GM21529 (cell line): Measurements from ENCODE around the gene RPN1.
A peak's percentile ranks its signal among the peaks of the same experiment; 100 is the strongest.

Experiments used
- ATAC-seq: cut with Tn5 transposase; IDR thresholded peaks from one replicate; pipeline ENCODE4 v1.9.1; 2021; ENCODE audit not compliant: unreplicated experiment

The RPN1 gene

DNA sequence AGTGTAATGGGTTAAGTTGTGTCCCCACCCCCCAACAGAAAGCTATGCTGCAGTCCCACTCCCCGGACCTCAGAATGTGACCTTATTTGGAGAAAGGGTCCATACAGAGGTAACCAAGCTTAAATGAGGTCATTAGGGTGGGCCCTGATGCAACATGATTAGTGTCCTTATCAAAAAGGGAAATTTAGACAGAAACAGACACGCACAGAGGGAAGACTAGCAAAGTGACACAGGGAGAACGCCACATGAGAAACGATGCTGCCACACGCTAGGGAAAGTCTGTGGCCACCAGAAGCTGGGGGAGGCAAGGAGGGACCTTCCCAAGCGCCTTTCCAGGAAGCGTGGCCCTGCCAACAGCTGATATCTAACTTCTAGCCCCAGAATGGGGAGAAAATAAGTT lies 65.4 kb downstream of the RPN1 start:
- no peak for ATAC-seq

DNA sequence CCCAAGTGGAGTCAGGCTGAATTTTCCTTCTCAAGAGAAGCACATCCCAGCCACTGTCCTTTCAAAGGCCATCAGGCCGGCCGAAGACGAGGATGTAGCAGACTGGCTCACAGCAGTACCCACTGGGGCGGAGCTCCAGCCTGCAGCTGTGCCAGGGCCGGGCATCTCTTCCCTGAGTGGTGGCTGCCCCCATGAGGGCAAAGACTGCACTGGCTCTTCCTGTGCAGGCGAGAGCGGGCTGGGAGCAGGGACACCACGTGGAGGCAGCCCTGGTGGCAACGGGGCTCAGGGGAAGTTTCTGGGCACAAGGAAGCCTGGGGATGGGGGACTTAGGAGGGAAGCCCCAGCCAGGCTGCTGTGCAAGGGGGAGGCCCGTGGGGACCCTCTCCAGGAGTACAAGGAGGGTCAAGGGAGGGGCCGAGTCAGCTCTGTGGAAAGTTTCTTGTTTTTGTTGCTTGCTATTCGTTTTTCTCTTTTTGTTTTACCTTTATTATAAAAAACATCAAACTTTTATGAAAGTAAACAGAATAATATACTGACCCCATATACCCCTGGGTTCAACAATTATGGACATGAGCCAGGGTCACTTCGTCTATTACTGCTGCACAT lies 66.1 kb downstream of the RPN1 start:
- ATAC-seq = peak; percentile 55

DNA sequence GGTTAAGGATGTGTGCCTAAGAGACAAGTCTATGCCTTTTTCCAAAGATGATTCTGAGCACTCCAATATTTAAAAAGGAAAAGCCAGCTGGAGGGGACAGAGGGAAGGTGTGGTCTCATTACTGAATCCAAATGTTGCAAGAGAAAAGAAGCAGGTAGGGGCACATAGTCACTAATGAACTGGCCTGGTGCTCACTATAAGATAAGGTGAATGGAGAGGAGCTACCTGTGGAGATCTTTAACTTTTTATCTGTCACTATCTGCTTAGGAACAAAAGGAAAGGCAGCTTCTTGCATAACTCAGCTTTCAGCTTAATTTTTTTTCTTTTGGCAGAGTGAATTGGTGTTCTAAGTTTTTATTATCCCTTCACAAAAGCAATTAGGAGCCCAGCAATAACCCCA lies 69.1 kb downstream of the RPN1 start:
- no peak for ATAC-seq

DNA sequence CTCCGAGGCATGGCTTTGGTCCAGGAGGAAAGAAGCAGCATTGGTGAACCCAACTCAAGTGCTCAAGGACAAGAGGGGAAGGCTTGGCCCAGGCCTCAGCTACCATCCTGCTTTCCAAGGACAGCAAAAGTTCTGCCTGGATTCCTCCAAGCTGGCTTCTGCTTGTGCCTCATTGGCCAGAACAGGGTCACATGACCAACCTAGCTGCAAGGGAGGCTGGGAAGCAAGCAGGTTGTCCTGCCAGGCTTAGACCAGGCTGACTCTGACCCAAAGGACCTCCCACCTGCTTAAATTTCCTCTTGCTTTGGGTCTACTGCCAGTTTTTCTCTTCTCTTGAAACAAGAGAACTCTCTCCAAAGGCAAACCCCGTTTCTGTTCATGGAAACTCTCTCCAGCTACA lies 70.7 kb downstream of the RPN1 start:
- no peak for ATAC-seq

DNA sequence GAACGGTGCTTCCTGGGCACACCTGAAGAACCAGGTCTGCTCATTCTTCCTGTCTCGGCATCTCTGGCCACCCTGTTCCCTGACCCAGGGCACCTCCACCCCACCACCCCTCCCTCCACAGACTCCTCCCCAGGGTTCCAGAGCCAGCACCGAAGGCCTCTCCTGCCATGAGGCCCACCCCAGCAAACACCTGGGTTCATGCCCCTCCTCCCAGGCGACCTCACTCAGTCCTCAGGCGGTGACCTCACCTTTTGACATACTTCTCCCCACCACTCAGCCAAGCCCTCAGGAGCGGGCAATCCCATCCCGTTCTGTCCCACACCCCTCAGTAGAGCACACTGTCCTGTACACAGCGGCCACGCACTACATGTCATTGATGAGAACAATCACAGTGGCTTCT lies 72.3 kb downstream of the RPN1 start:
- ATAC-seq = no peak

DNA sequence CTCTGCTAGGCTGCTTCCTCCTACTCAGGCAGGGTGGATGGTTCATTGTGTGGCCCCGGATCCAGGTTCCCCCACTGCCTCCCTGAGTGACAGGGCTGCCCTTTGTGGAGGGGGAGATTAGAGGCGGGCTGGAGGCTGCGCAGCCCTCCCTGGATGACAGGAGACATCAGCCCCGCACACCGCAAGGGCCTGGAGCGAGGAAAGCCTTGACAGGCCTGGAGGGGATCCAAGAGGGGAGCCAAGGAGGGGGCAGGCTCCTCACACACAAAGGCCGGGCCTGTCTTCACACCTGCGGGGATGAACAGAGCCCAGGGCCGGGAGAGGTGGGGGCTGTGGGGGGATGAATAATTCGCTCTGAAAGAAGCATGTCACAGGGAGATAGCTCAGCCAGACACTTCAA lies 72.9 kb downstream of the RPN1 start:
- no peak for ATAC-seq

DNA sequence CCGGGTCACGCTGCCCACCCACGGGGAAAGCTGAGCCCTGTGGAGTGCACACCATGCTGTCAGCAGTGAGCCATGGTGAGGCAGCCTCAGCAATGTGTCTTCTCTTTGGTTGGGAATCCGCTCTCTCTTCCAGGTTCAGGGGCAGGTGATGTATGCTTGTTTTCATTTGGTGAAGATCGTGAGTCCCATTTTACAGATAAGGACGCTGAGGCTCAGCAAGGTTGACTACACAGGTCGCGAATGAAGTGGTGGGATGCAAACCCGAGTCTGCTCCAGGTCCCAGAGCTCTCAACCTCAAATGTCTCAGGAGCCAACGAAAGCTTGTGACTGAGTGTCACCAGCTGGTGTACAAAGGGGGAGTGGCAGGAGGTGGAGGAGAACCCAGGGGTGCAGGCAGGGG lies 74.3 kb downstream of the RPN1 start:
- ATAC-seq = no peak

DNA sequence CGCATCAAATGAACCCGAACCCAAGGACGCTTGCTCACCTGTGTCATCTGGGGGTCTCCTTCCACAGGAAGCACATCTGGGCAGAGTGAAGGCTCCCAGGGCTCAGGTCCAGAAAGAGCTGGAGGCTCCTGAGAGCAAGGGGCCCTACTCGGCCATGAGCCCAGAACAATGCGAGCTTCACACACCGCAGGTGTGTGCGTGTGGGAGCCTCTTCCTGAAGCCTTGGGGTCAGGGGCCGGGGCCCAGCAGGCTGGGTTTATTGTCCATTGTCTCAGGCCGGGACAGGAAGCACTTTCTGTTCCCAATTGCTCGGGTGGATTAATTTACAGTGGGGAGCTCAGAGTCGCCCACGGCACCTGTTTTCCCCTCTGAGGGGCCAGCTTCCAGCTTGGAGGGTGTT lies 74.8 kb downstream of the RPN1 start:
- no peak for ATAC-seq

DNA sequence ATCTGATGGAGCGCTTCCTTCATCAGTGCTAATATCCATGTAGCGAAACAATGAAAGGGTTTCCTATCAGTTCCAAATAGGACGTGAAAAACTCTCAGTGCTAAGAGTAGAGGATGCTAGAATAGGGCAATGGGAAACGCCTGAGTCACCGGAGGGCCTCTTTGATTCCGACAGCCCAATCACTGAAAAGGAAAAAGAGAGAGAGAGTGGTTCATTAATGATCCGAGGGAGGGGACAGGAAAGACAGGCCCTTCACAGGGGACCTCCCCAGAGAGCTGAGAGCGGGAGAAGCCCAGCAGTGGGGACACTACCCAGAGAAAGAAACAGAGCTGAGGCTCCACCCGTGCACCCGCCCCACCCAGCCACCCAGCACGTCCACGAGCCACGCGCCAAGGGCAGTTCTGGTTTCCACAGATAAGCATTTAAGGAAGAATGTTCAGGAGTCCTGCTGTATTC lies 76.9 kb downstream of the RPN1 start:
- ATAC-seq = no peak

DNA sequence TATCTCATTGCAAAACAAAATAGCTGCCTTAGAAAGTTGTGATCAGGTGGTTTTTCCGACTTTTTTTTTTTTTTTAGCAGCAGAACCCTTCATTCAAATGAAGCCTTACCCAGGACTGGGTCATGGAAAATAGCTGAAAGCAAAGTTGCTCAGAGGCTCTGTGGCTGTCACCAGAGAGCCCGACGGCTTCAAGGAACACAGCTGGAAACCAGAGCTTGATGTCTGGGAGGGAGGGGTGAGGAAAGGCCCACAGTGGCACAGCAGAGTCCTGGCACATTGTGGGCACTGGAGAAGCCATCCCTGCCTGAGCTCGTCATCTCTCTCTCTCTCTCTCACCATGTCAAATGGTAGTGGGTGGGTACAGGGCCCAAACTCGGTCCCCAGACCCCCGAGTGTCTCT lies 77.5 kb downstream of the RPN1 start:
- no peak for ATAC-seq

DNA sequence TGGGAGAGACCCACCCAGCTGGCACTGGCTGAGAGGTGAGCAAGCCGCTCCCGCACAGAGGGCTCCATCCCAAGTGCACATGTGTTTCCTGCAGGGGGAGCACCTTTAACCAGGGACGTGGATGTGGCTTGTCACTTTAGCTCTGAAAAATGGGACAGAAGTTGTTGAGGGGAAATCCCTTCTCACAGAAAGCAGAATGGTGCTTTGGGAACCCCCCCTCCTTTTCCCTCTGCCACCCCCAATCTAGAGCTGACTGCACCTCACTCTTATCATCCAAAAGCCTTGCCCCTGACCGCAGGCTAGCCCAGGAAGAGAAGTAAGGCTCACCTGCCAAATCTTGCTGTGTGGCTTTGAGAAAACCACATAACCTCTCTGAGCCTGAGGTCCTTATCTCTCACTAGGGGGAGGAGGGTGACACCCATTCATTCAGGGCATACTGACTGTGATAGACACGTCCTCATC lies 77.9 kb downstream of the RPN1 start:
- no peak for ATAC-seq

DNA sequence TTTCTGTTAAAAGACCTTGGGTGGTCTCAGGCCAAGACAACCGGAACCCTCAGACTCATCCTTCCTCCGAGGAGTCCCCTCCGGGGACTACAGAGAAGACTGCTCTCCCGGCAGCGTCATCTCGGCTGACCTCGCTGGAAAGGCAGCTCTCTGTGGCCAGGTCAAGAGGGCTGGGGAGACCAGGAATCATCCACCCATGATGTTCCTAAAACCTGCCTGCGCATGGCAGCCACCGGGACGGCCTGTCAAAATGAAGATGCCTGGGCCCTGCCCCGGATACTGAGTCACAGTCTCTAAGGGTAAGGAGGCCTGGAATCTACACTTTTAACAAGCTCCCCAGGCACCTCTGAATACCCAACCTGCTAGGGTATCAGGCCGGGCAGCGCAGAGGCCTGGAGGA lies 78.6 kb downstream of the RPN1 start:
- ATAC-seq = no peak
